ENCODE measurements around the gene SCYL3.
"Not testable (repeated sequence)": the region's sequence is repeated elsewhere in the genome, so short reads cannot be mapped to it uniquely, and the experiment has no call there.

The SCYL3 gene

DNA sequence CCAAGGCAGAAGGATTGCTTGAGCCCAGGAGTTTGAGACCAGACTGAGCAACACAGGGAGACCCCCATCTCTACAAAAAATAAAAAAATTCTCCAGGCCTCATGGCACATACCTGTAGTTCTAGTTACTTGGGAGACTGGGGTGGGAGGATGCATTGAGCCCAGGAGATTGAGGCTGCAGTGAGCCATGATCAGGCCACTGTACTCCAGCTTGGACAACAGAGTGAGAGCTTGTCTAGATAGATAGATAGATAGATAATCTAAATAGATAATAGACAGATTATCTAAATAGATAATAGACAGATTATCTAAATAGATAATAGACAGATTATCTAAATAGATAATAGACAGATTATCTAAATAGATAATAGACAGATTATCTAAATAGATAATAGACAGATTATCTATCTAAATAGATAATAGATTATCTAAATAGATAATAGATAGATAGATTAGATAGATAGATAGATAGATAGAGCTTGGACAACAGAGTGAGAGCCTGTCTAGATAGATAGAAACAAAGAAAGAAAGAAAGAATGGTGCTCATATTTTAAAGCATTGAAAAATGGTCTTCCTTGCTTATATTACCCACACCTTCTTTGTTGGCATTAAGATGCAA lies 82.2 kb downstream of the SCYL3 start:
- not testable (repeated sequence) for DNase-seq

DNA sequence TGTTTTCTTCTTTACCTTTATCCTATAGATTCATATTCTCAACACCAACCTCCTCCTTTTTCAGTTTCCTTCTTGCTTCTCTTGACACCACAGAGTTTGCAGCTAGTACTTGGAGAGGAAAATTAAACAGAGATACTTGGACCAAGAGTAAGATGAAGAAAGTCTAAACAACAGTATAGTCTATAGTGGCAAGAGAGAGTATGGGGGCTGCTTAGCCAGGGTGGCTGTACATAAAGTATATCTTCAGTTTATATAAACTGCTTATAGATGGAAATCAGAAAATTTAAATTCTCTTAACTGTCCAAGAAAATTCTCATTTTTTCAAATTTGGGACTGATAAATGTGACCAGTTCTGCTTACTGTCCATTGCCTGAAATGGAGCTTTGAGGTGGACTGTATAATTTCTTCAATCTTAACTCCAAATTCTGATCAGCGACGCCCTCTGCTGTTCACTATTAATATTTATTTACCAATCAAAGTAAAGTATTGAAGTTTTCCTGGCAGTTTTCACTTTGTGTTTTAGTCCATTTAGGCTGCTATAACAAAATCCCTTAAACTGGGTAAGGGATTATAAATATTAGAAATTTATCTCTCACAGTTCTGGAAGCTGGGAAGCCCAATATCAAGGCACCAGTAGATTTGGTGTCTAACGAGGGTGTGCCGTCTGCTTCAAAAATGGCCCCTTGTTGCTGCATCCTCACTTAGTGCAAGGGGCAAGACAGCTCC lies 84.2 kb downstream of the SCYL3 start:
- peak; percentile 37 for DNase-seq

DNA sequence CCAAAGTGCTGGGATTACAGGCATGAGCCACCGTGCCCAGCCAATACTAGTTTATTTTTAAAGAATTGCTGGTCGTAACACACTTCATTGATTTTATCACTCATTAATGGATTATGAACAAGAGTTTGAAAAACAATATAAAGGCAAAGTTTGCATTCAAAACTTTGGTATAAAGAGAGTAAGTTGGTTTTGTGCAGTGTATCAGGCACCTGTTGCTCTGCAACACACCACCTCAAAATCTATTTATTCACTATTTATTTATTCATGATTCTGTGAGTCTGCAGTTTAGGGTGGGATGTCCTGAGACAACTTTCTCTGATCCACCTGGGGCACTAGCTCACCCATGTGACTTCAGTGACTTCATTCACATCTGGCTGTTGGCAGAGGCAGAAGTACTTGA lies 88.8 kb downstream of the SCYL3 start:
- DNase-seq = no peak

DNA sequence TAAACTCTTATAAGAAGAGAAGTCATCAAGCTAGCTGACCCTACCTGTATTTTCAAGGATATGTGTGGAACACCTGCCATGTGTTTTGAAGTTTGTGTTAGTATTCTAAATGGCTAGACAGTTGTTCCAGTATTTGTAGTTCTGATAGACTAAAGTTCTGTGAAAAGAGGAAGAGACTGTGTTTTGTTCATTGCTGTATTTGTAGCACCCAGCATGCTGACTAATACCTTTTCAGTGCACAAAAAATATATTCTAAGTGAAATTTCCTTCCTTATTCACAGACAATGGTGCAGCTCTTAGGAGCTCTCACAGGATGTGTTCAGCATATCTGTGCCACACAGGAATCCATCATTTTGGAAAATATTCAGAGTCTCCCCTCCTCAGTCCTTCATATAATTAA lies 90.8 kb downstream of the SCYL3 start:
- no peak for DNase-seq
